Measurements from ENCODE around the gene C1orf116.
A peak's percentile ranks its signal among the peaks of the same experiment; 100 is the strongest.

C1orf116 gene

GRCh38 chr1:207034208-207034607 is 1.7 kb upstream of the C1orf116 start:
- no peak for DNase-seq

- DNase-seq, result no peak
Measured at GRCh38 chr1:207033302-207033701, 746 bp upstream of the C1orf116 start.

- no peak for DNase-seq
Measured at GRCh38 chr1:207031632-207032264, 808 bp downstream of the C1orf116 start.

- DNase-seq, result no peak
Measured at GRCh38 chr1:207031016-207031415, 1.5 kb downstream of the C1orf116 start.

- no peak for DNase-seq
Measured at GRCh38 chr1:207030522-207031009, 2.0 kb downstream of the C1orf116 start.

GRCh38 chr1:207029701-207030521 is 2.6 kb downstream of the C1orf116 start:
- DNase-seq, result peak; percentile 19

- no peak for DNase-seq
Measured at GRCh38 chr1:207028884-207029650, 3.5 kb downstream of the C1orf116 start.

- no peak for DNase-seq
Measured at GRCh38 chr1:207027921-207028320, 4.6 kb downstream of the C1orf116 start.

- no peak for DNase-seq
Measured at GRCh38 chr1:207027206-207027777, 5.3 kb downstream of the C1orf116 start.

- DNase-seq, result no peak
Measured at GRCh38 chr1:207026104-207026534, 6.4 kb downstream of the C1orf116 start.

GRCh38 chr1:207025146-207025880 is 7.2 kb downstream of the C1orf116 start:
- no peak for DNase-seq

- DNase-seq, result no peak
Measured at GRCh38 chr1:207024202-207025145, 8.1 kb downstream of the C1orf116 start.

GRCh38 chr1:207022996-207023679 is 9.4 kb downstream of the C1orf116 start:
- DNase-seq, result no peak

GRCh38 chr1:207021876-207022596 is 10.5 kb downstream of the C1orf116 start:
- DNase-seq, result no peak

- no peak for DNase-seq
Measured at GRCh38 chr1:207021139-207021861, 11.3 kb downstream of the C1orf116 start.

- no peak for DNase-seq
Measured at GRCh38 chr1:207020709-207021107, 11.8 kb downstream of the C1orf116 start.

GRCh38 chr1:207020065-207020708 is 12.4 kb downstream of the C1orf116 start:
- no peak for DNase-seq

GRCh38 chr1:207019661-207020060 is 12.9 kb downstream of the C1orf116 start:
- DNase-seq, result no peak

- no peak for DNase-seq
Measured at GRCh38 chr1:207019161-207019560, 13.4 kb downstream of the C1orf116 start.

Data from NCI-H1417 treated with DMSO at 0.1 percent for 48 hours (cell line).